Measurements from ENCODE around the gene SRP68.

Gene SRP68

DNA sequence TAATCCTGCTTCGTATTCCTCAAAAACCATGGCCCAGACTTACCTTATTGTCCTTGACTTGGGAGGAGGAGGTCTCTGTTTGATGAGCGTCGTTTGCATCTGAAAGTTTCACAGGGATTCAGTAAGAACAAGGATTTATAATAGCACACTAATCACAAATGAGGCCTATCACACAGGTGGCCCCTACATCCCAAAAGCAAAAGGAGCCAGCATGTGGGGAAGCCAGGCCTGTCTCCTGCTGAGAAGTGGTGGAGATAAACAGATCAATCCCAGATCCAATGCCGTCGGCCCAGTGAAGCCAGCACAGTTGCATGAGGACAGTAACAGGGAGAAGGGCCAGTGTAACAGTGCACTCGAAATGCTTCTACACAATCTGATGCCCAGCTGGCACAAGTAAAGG is 31.9 kb downstream of the SRP68 start:
- H3K36me3 ChIP-seq (ENCODE audit: low read depth), result peaks cover 68% of the 10 kb centered on the region
- H3K27me3 ChIP-seq (ENCODE audit: insufficient read depth, poor library complexity, severe bottlenecking), result no peaks in the 10 kb centered on the region
- ATAC-seq (ENCODE audit: low read depth), result no peak
- TF ChIP-seq, protein P1, sequence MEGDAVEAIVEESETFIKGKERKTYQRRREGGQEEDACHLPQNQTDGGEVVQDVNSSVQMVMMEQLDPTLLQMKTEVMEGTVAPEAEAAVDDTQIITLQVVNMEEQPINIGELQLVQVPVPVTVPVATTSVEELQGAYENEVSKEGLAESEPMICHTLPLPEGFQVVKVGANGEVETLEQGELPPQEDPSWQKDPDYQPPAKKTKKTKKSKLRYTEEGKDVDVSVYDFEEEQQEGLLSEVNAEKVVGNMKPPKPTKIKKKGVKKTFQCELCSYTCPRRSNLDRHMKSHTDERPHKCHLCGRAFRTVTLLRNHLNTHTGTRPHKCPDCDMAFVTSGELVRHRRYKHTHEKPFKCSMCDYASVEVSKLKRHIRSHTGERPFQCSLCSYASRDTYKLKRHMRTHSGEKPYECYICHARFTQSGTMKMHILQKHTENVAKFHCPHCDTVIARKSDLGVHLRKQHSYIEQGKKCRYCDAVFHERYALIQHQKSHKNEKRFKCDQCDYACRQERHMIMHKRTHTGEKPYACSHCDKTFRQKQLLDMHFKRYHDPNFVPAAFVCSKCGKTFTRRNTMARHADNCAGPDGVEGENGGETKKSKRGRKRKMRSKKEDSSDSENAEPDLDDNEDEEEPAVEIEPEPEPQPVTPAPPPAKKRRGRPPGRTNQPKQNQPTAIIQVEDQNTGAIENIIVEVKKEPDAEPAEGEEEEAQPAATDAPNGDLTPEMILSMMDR (IDR thresholded peaks at IDR 0.05; ENCODE audit: poor library complexity, severe bottlenecking), result no peak
- no peak for DNase-seq (ENCODE audit: low spot score)
- no peak overlapping the region for H3K4me3 ChIP-seq (ENCODE audit: severe bottlenecking)
- no peaks in the 10 kb centered on the region for H3K4me1 ChIP-seq (ENCODE audit: insufficient read depth, poor library complexity, severe bottlenecking)
- H3K9me3 ChIP-seq (ENCODE audit: severe bottlenecking), result no peaks in the 10 kb centered on the region
- no peak overlapping the region for H3K27ac ChIP-seq (ENCODE audit: poor library complexity, severe bottlenecking)

GRCh38 chr17:76039121-76039520 is 33.2 kb downstream of the SRP68 start:
- H3K27ac ChIP-seq (ENCODE audit: poor library complexity, severe bottlenecking), result no peak overlapping the region
- no peaks in the 10 kb centered on the region for H3K4me1 ChIP-seq (ENCODE audit: insufficient read depth, poor library complexity, severe bottlenecking)
- DNase-seq (ENCODE audit: low spot score), result no peak
- H3K36me3 ChIP-seq (ENCODE audit: low read depth), result peaks cover 57% of the 10 kb centered on the region
- TF ChIP-seq, protein P1 (IDR thresholded peaks at IDR 0.05; ENCODE audit: poor library complexity, severe bottlenecking), result no peak
- ATAC-seq (ENCODE audit: low read depth), result no peak
- no peak overlapping the region for H3K4me3 ChIP-seq (ENCODE audit: severe bottlenecking)
- H3K27me3 ChIP-seq (ENCODE audit: insufficient read depth, poor library complexity, severe bottlenecking), result no peaks in the 10 kb centered on the region
- no peaks in the 10 kb centered on the region for H3K9me3 ChIP-seq (ENCODE audit: severe bottlenecking)

DNA sequence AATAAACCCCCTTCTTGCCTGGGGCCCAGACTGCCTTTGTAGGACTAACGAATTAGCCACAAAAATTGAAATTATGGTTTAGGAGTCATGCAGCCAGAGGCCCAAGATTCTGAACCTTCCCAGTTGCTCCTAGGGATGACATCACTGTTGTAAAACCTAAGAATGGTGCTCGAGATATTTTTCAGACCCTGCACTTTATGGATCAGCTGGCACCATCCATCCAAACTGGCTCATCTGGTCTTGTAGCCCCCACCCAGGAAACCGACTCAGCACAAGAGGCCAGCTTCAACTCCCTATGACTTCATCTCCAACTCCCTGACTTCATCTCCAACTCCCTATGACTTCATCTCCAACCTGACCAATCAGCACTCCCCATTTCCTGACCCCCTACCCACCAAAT is 34.3 kb downstream of the SRP68 start:
- TF ChIP-seq, protein P1 (IDR thresholded peaks at IDR 0.05; ENCODE audit: poor library complexity, severe bottlenecking), result no peak
- H3K4me1 ChIP-seq (ENCODE audit: insufficient read depth, poor library complexity, severe bottlenecking), result no peaks in the 10 kb centered on the region
- H3K36me3 ChIP-seq (ENCODE audit: low read depth), result peaks cover 46% of the 10 kb centered on the region
- H3K27me3 ChIP-seq (ENCODE audit: insufficient read depth, poor library complexity, severe bottlenecking), result no peaks in the 10 kb centered on the region
- no peak overlapping the region for H3K4me3 ChIP-seq (ENCODE audit: severe bottlenecking)
- H3K9me3 ChIP-seq (ENCODE audit: severe bottlenecking), result no peaks in the 10 kb centered on the region
- no peak overlapping the region for H3K27ac ChIP-seq (ENCODE audit: poor library complexity, severe bottlenecking)
- DNase-seq (ENCODE audit: low spot score) (no peak), ATAC-seq (ENCODE audit: low read depth) (no peak)

GRCh38 chr17:76036497-76037261 is 35.6 kb downstream of the SRP68 start:
- Histone ChIP-seq H3K36me3 (ENCODE audit: low read depth) (peaks cover 32% of the 10 kb centered on the region), H3K4me1 (ENCODE audit: insufficient read depth, poor library complexity, severe bottlenecking) (no peaks in the 10 kb centered on the region), H3K27ac (ENCODE audit: poor library complexity, severe bottlenecking) (no peak overlapping the region), H3K4me3 (ENCODE audit: severe bottlenecking) (no peak overlapping the region), H3K27me3 (ENCODE audit: insufficient read depth, poor library complexity, severe bottlenecking) (no peaks in the 10 kb centered on the region), H3K9me3 (ENCODE audit: severe bottlenecking) (no peaks in the 10 kb centered on the region)
- DNase-seq (ENCODE audit: low spot score) (no peak), ATAC-seq (ENCODE audit: low read depth) (no peak; the same call in 2 of the 3 replicates)
- TF ChIP-seq, protein P1 (IDR thresholded peaks at IDR 0.05; ENCODE audit: poor library complexity, severe bottlenecking), result no peak

Measured in RWPE2 (cell line).